ENCODE results near the gene GHSR. TPM values are rescaled to one million over a fixed set of nuclear protein-coding genes. Genes with fewer than 3 reads are reported as not detected.

The GHSR gene
- total and polyA plus RNA-seq, 2 of the 4 experiments (the other 2 are of a cell fraction), result not detected

GRCh38 chr3:172407872-172408271 is 40.4 kb downstream of the GHSR start:
- BruUV-seq (replicated peaks), result no TSS peak
- Histone ChIP-seq H2BK20ac (ENCODE audit: low read depth, low read length) (no peak overlapping the region), H4K20me1 (ENCODE audit: insufficient read depth, low read length) (no peaks in the 10 kb centered on the region), H3K18ac (ENCODE audit: low read depth, low read length) (no peak overlapping the region), H2BK15ac (ENCODE audit: low read depth, low read length) (no peak overlapping the region), H3K27ac (ENCODE audit: insufficient read depth, low read length) (no peak overlapping the region), H2BK120ac (ENCODE audit: low read depth, low read length) (no peak overlapping the region), H3K56ac (ENCODE audit: extremely low read depth, insufficient read depth, low read length) (no peak overlapping the region), H2AK9ac (replicated peaks; ENCODE audit: low read depth, low read length, poor library complexity) (no peak overlapping the region), H3K14ac (replicated peaks; ENCODE audit: low read depth, low read length) (no peak overlapping the region), H3K4ac (ENCODE audit: low read depth, low read length) (no peak overlapping the region), H2AFZ (replicated peaks; ENCODE audit: low read length, poor library complexity) (no peak overlapping the region), H3K9ac (ENCODE audit: low read depth, low read length) (no peak overlapping the region), H3K27me3 (ENCODE audit: control insufficient read depth, insufficient read depth, low read length) (no peaks in the 10 kb centered on the region), H3K9me3 (ENCODE audit: control insufficient read depth, insufficient read depth, low read length) (no peaks in the 10 kb centered on the region), H3K23ac (ENCODE audit: low read depth, low read length) (no peak overlapping the region), H3K4me1 (ENCODE audit: control insufficient read depth, insufficient read depth, low read length) (no peaks in the 10 kb centered on the region), H2AK5ac (ENCODE audit: low read depth, low read length) (no peak overlapping the region), H3K4me2 (ENCODE audit: low read depth, low read length) (no peak overlapping the region), H4K91ac (ENCODE audit: insufficient read depth, low read depth, low read length) (no peak overlapping the region), H3K9me1 (ENCODE audit: insufficient read depth, low read length) (peaks cover 3% of the 10 kb centered on the region; the same call in 1 of the 2 replicates), H2BK5ac (ENCODE audit: low read depth, low read length, poor library complexity, severe bottlenecking) (no peak overlapping the region), H4K8ac (ENCODE audit: low read depth in 2 of 2, low read length in 2 of 2) (no peak overlapping the region), H3K36me3 (ENCODE audit: control insufficient read depth, insufficient read depth, low read length) (no peaks in the 10 kb centered on the region; the same call in 1 of the 2 replicates), H4K5ac (ENCODE audit: low read depth, low read length) (no peak overlapping the region), H3K4me3 (ENCODE audit: insufficient read depth, low read depth, low read length) (no peak overlapping the region), H3K79me1 (ENCODE audit: low read depth in 1 of 2, low read length in 2 of 2) (no peaks in the 10 kb centered on the region)
- CTCF ChIA-PET, result no interaction called here
- POLR2A ChIA-PET (ENCODE audit: unreplicated experiment), result no interaction called here
- no peak for TF ChIP-seq RAD21 (IDR thresholded peaks at IDR 0.05; ENCODE audit: low read length)
- TF ChIP-seq SMC3 (IDR thresholded peaks at IDR 0.05; ENCODE audit: low read depth, low read length), result no peak
- TF ChIP-seq MAFK (IDR thresholded peaks at IDR 0.05; ENCODE audit: low read depth, low read length), result no peak
- no peak for TF ChIP-seq USF2 (IDR thresholded peaks at IDR 0.05; ENCODE audit: low read depth, low read length)
- no peak for TF ChIP-seq BHLHE40 (IDR thresholded peaks at IDR 0.05; ENCODE audit: low read depth, low read length)
- TF ChIP-seq RFX5 (IDR thresholded peaks at IDR 0.05; ENCODE audit: low read depth, low read length), result no peak
- no peak for TF ChIP-seq NFE2L2 (IDR thresholded peaks at IDR 0.05; ENCODE audit: low read depth, low read length)
- no peak for TF ChIP-seq CHD1 (IDR thresholded peaks at IDR 0.05; ENCODE audit: low read depth, low read length)
- no peak for TF ChIP-seq MXI1 (IDR thresholded peaks at IDR 0.05; ENCODE audit: borderline replicate concordance, low read depth, low read length)
- TF ChIP-seq MAZ (IDR thresholded peaks at IDR 0.05; ENCODE audit: borderline replicate concordance, low read depth, low read length), result no peak
- no peak for TF ChIP-seq POLR2A (IDR thresholded peaks at IDR 0.05; ENCODE audit: low read depth, low read length)
- no peak for TF ChIP-seq ELK1 (IDR thresholded peaks at IDR 0.05; ENCODE audit: borderline replicate concordance, low read depth, low read length)
- no peak for TF ChIP-seq CTCF (conservative IDR thresholded peaks at IDR 0.05; ENCODE audit: low read depth, low read length)
- no peak for TF ChIP-seq RCOR1 (IDR thresholded peaks at IDR 0.05; ENCODE audit: insufficient replicate concordance, low read length)
- TF ChIP-seq CEBPB (IDR thresholded peaks at IDR 0.05; ENCODE audit: low read depth, low read length), result no peak
- TF ChIP-seq FOS (IDR thresholded peaks at IDR 0.05; ENCODE audit: low read depth, low read length), result no peak
- WGBS, 2 experiments (ENCODE audit: extremely low coverage in 2 of 2, insufficient read length in 1 of 2), result no CpG with 5 or more reads among the region's 3 CpGs
- DNase-seq, result no peak
- no peak for ATAC-seq (ENCODE audit: low read depth)
- intact Hi-C loops (cut with micrococcal nuclease) (no loop called here), in situ Hi-C loops (cut with MboI; ENCODE audit: low sequenced_read_pairs) (no loop called here), dilution Hi-C loops (cut with HindIII; ENCODE audit: low sequenced_read_pairs, unreplicated experiment) (no loop called here)
